ENCODE measurements around the gene C1QTNF8.

C1QTNF8 gene

GRCh38 chr16:1096169-1097082 is at the start of gene C1QTNF8:
Gene C1QTNF8, minus strand, starts transcription at chr16:1096244. Its CDS starts 1,322 bp downstream, at chr16:1094922.
- Mint-ChIP-seq H3K27ac (ENCODE audit: low read depth) (no peak within 1 kb of the TSS), H3K36me3 (ENCODE audit: insufficient read depth) (peaks cover 2% of the 10 kb centered on the region), H3K4me3 (no peak within 1 kb of the TSS), H3K9me3 (no peaks in the 10 kb centered on the region), H3K27me3 (no peaks in the 10 kb centered on the region), H3K4me1 (no peaks in the 10 kb centered on the region)
- ATAC-seq (replicated peaks; ENCODE audit: extremely low read depth, poor library complexity, severe bottlenecking) (no peak), DNase-seq (ENCODE audit: low spot score in 2 of 2) (no peak)

- Mint-ChIP-seq H3K27ac (ENCODE audit: low read depth) (no peak overlapping the region), H3K27me3 (peaks cover 20% of the 10 kb centered on the region), H3K4me1 (no peaks in the 10 kb centered on the region), H3K9me3 (peaks cover 7% of the 10 kb centered on the region), H3K36me3 (ENCODE audit: insufficient read depth) (no peaks in the 10 kb centered on the region), H3K4me3 (no peak overlapping the region)
- no peak for ATAC-seq (replicated peaks; ENCODE audit: extremely low read depth, poor library complexity, severe bottlenecking)
- DNase-seq (ENCODE audit: low spot score in 2 of 2), result no peak
Measured at GRCh38 chr16:1145383-1146100, 49.5 kb upstream of the C1QTNF8 start.

- Mint-ChIP-seq H3K9me3 (peaks cover 7% of the 10 kb centered on the region), H3K27ac (ENCODE audit: low read depth) (no peak overlapping the region), H3K4me3 (no peak overlapping the region), H3K36me3 (ENCODE audit: insufficient read depth) (no peaks in the 10 kb centered on the region), H3K27me3 (peaks cover 26% of the 10 kb centered on the region), H3K4me1 (no peaks in the 10 kb centered on the region)
- no peak for DNase-seq (ENCODE audit: low spot score in 2 of 2)
- no peak for ATAC-seq (replicated peaks; ENCODE audit: extremely low read depth, poor library complexity, severe bottlenecking)
Measured at GRCh38 chr16:1144476-1145382, 48.7 kb upstream of the C1QTNF8 start.

- DNase-seq (ENCODE audit: low spot score in 2 of 2) (no peak), ATAC-seq (replicated peaks; ENCODE audit: extremely low read depth, poor library complexity, severe bottlenecking) (no peak)
- H3K9me3 Mint-ChIP-seq, result peaks cover 7% of the 10 kb centered on the region
- no peaks in the 10 kb centered on the region for H3K4me1 Mint-ChIP-seq
- H3K27me3 Mint-ChIP-seq, result peaks cover 26% of the 10 kb centered on the region
- no peak overlapping the region for H3K27ac Mint-ChIP-seq (ENCODE audit: low read depth)
- no peak overlapping the region for H3K4me3 Mint-ChIP-seq
- no peaks in the 10 kb centered on the region for H3K36me3 Mint-ChIP-seq (ENCODE audit: insufficient read depth)
Measured at GRCh38 chr16:1143761-1144450, 47.9 kb upstream of the C1QTNF8 start.

- ATAC-seq (replicated peaks; ENCODE audit: extremely low read depth, poor library complexity, severe bottlenecking) (no peak), DNase-seq (ENCODE audit: low spot score in 2 of 2) (no peak)
- Mint-ChIP-seq H3K27ac (ENCODE audit: low read depth) (no peak overlapping the region), H3K27me3 (peaks cover 26% of the 10 kb centered on the region), H3K4me1 (no peaks in the 10 kb centered on the region), H3K4me3 (no peak overlapping the region), H3K36me3 (ENCODE audit: insufficient read depth) (no peaks in the 10 kb centered on the region), H3K9me3 (peaks cover 7% of the 10 kb centered on the region)
Measured at GRCh38 chr16:1142911-1143310, 46.9 kb upstream of the C1QTNF8 start.

- H3K4me3 Mint-ChIP-seq, result no peak overlapping the region
- peaks cover 26% of the 10 kb centered on the region for H3K27me3 Mint-ChIP-seq
- no peak for ATAC-seq (replicated peaks; ENCODE audit: extremely low read depth, poor library complexity, severe bottlenecking)
Measured at GRCh38 chr16:1141716-1142115, 45.7 kb upstream of the C1QTNF8 start.

GRCh38 chr16:1141191-1141590 is 45.1 kb upstream of the C1QTNF8 start:
- no peak for ATAC-seq (replicated peaks; ENCODE audit: extremely low read depth, poor library complexity, severe bottlenecking)
- H3K36me3 Mint-ChIP-seq (ENCODE audit: insufficient read depth), result no peaks in the 10 kb centered on the region
- H3K9me3 Mint-ChIP-seq, result no peaks in the 10 kb centered on the region
- no peak overlapping the region for H3K27ac Mint-ChIP-seq (ENCODE audit: low read depth)
- no peak overlapping the region for H3K4me3 Mint-ChIP-seq
- DNase-seq (ENCODE audit: low spot score in 2 of 2), result no peak
- H3K4me1 Mint-ChIP-seq, result no peaks in the 10 kb centered on the region
- H3K27me3 Mint-ChIP-seq, result peaks cover 26% of the 10 kb centered on the region

More at GRCh38 chr16:1141716-1142115, 45.7 kb upstream of the C1QTNF8 start:
- no peaks in the 10 kb centered on the region for H3K4me1 Mint-ChIP-seq
- H3K27ac Mint-ChIP-seq (ENCODE audit: low read depth), result no peak overlapping the region
- no peaks in the 10 kb centered on the region for H3K36me3 Mint-ChIP-seq (ENCODE audit: insufficient read depth)
- DNase-seq (ENCODE audit: low spot score in 2 of 2), result no peak
- no peaks in the 10 kb centered on the region for H3K9me3 Mint-ChIP-seq

GRCh38 chr16:1140582-1141162 is 44.6 kb upstream of the C1QTNF8 start:
- no peak overlapping the region for H3K4me3 Mint-ChIP-seq
- H3K27ac Mint-ChIP-seq (ENCODE audit: low read depth), result no peak overlapping the region
- H3K27me3 Mint-ChIP-seq, result peaks cover 26% of the 10 kb centered on the region
- H3K4me1 Mint-ChIP-seq, result no peaks in the 10 kb centered on the region
- no peaks in the 10 kb centered on the region for H3K9me3 Mint-ChIP-seq
- no peaks in the 10 kb centered on the region for H3K36me3 Mint-ChIP-seq (ENCODE audit: insufficient read depth)
- no peak for DNase-seq (ENCODE audit: low spot score in 2 of 2)
- ATAC-seq (replicated peaks; ENCODE audit: extremely low read depth, poor library complexity, severe bottlenecking), result no peak

GRCh38 chr16:1137604-1138003 is 41.6 kb upstream of the C1QTNF8 start:
- Mint-ChIP-seq H3K27ac (ENCODE audit: low read depth) (no peak overlapping the region), H3K4me1 (no peaks in the 10 kb centered on the region), H3K4me3 (no peak overlapping the region), H3K27me3 (peaks cover 18% of the 10 kb centered on the region), H3K36me3 (ENCODE audit: insufficient read depth) (no peaks in the 10 kb centered on the region), H3K9me3 (no peaks in the 10 kb centered on the region)
- ATAC-seq (replicated peaks; ENCODE audit: extremely low read depth, poor library complexity, severe bottlenecking) (no peak), DNase-seq (ENCODE audit: low spot score in 2 of 2) (no peak)

- H3K4me3 Mint-ChIP-seq, result no peak overlapping the region
- peaks cover 5% of the 10 kb centered on the region for H3K27me3 Mint-ChIP-seq
- no peak for ATAC-seq (replicated peaks; ENCODE audit: extremely low read depth, poor library complexity, severe bottlenecking)
- peaks cover 1% of the 10 kb centered on the region for H3K36me3 Mint-ChIP-seq (ENCODE audit: insufficient read depth)
- DNase-seq (ENCODE audit: low spot score in 2 of 2), result no peak
- no peaks in the 10 kb centered on the region for H3K9me3 Mint-ChIP-seq
- no peak overlapping the region for H3K27ac Mint-ChIP-seq (ENCODE audit: low read depth)
- H3K4me1 Mint-ChIP-seq, result no peaks in the 10 kb centered on the region
Measured at GRCh38 chr16:1135459-1135825, 39.4 kb upstream of the C1QTNF8 start.

GRCh38 chr16:1134776-1135458 is 38.9 kb upstream of the C1QTNF8 start:
- Mint-ChIP-seq H3K4me1 (no peaks in the 10 kb centered on the region), H3K36me3 (ENCODE audit: insufficient read depth) (peaks cover 1% of the 10 kb centered on the region), H3K4me3 (no peak overlapping the region), H3K27me3 (peaks cover under 1% of the 10 kb centered on the region), H3K27ac (ENCODE audit: low read depth) (no peak overlapping the region), H3K9me3 (no peaks in the 10 kb centered on the region)
- no peak for ATAC-seq (replicated peaks; ENCODE audit: extremely low read depth, poor library complexity, severe bottlenecking)
- no peak for DNase-seq (ENCODE audit: low spot score in 2 of 2)
